Sigmoid colon (tissue), 4 donors: ENCODE results near the gene NOL4L.

ENCODE experiments used
- POLR2AphosphoS5 ChIP-seq, 4 donors: sonication (generic); formaldehyde crosslinking; IDR thresholded peaks; one replicate each; pipeline ENCODE4 v1.6.1; 2017; ENCODE audit warnings: antibody characterized with exemption in 4 of 4
- TF ChIP-seq, protein P1 (sequence below), 4 experiments: fragments of 450-650 bp in 3 of 4; fragments of 200-600 bp in 1 of 4; IDR thresholded peaks; one replicate each; pipeline ENCODE4 v1.5.1; 2016 to 2019; ENCODE audit warnings: antibody characterized with exemption in 4 of 4, mild to moderate bottlenecking in 3 of 4, moderate library complexity in 2 of 4

- TF ChIP-seq, protein P1, sequence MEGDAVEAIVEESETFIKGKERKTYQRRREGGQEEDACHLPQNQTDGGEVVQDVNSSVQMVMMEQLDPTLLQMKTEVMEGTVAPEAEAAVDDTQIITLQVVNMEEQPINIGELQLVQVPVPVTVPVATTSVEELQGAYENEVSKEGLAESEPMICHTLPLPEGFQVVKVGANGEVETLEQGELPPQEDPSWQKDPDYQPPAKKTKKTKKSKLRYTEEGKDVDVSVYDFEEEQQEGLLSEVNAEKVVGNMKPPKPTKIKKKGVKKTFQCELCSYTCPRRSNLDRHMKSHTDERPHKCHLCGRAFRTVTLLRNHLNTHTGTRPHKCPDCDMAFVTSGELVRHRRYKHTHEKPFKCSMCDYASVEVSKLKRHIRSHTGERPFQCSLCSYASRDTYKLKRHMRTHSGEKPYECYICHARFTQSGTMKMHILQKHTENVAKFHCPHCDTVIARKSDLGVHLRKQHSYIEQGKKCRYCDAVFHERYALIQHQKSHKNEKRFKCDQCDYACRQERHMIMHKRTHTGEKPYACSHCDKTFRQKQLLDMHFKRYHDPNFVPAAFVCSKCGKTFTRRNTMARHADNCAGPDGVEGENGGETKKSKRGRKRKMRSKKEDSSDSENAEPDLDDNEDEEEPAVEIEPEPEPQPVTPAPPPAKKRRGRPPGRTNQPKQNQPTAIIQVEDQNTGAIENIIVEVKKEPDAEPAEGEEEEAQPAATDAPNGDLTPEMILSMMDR (IDR thresholded peaks at IDR 0.05): no peak
- no peak for TF ChIP-seq POLR2AphosphoS5 (IDR thresholded peaks at IDR 0.05)
Measured at GRCh38 chr20:32625996-32626395, 40.9 kb upstream of the NOL4L start.
